A673 (cell line): ENCODE data around the gene TMEM158. TPM values are rescaled to one million over a fixed set of nuclear protein-coding genes. Genes with fewer than 3 reads are reported as not detected.

Experiments
- BruUV-seq: library from RNA; stranded (reverse); fragments of 400-500 nt; replicated peaks from 2 replicates; lab custom pipeline; 2021; lab: Mats Ljungman, UMichigan
- CTCF ChIA-PET: fragments of 300-600 bp; sonication (Branson Sonifier 250); formaldehyde crosslinking; loops from one replicate; lab custom pipeline; 2022; ENCODE audit warnings: antibody characterized with exemption; lab: Charles Lee
- POLR2A ChIA-PET: fragments of 300-600 bp; sonication (Branson Sonifier 250); formaldehyde crosslinking; loops from one replicate; lab custom pipeline; 2022; ENCODE audit warnings: antibody characterized with exemption; ENCODE audit not compliant: low non-redundant PET; lab: Charles Lee
- DNase-seq: peaks from one replicate; pipeline ENCODE4 v3.0.0-alpha.2; 2015; ENCODE audit warnings: low spot score
- H3K27ac ChIP-seq: fragments of 200-600 bp; sonication (generic); 2 replicates; pipeline ENCODE4 v1.5.1; 2016; ENCODE audit warnings: mixed run types, low read depth, mild to moderate bottlenecking, mixed read lengths, antibody characterized with exemption, low read length; ENCODE audit not compliant: poor library complexity, severe bottlenecking
- H3K27me3 ChIP-seq: fragments of 200-600 bp; sonication (generic); replicated peaks from 2 replicates; pipeline ENCODE4 v1.6.1; 2017; ENCODE audit warnings: mixed run types, low read depth, mild to moderate bottlenecking, mixed read lengths, antibody characterized with exemption, low read length; ENCODE audit not compliant: insufficient read depth, poor library complexity
- H3K36me3 ChIP-seq: fragments of 200-600 bp; sonication (generic); 2 replicates; pipeline ENCODE4 v1.6.1; 2016; ENCODE audit warnings: mixed run types, mild to moderate bottlenecking, mixed read lengths, antibody characterized with exemption, low read length; ENCODE audit not compliant: insufficient read depth, poor library complexity, severe bottlenecking
- H3K4me1 ChIP-seq: fragments of 200-600 bp; sonication (generic); 2 replicates; pipeline ENCODE4 v1.6.1; 2017; ENCODE audit warnings: mixed run types, mild to moderate bottlenecking, mixed read lengths, antibody characterized with exemption, low read length; ENCODE audit not compliant: insufficient read depth, poor library complexity, severe bottlenecking
- H3K4me3 ChIP-seq: fragments of 200-600 bp; sonication (generic); 2 replicates; pipeline ENCODE4 v1.5.1; 2016; ENCODE audit warnings: low read depth, mixed run types, mild to moderate bottlenecking, mixed read lengths, low read length; ENCODE audit not compliant: poor library complexity, severe bottlenecking
- H3K9me3 ChIP-seq: fragments of 200-600 bp; sonication (generic); 2 replicates; pipeline ENCODE4 v1.6.1; 2016; ENCODE audit warnings: mixed run types, low read depth, mild to moderate bottlenecking, mixed read lengths, antibody characterized with exemption, low read length; ENCODE audit not compliant: poor library complexity, severe bottlenecking
- CTCF ChIP-seq: fragments of 300-800, 200-600 bp; sonication (generic); conservative IDR thresholded peaks from 2 replicates; pipeline ENCODE4 v1.5.1; 2017; ENCODE audit warnings: low read depth, mild to moderate bottlenecking, antibody characterized with exemption, low read length, moderate library complexity, mixed read lengths
- EZH2 ChIP-seq: fragments of 200-600 bp; sonication (generic); IDR thresholded peaks from 2 replicates; pipeline ENCODE4 v1.6.1; 2017; ENCODE audit warnings: borderline replicate concordance, low read depth, mild to moderate bottlenecking, mixed read lengths, antibody characterized with exemption, low read length; ENCODE audit not compliant: poor library complexity, severe bottlenecking
- intact Hi-C: fragments of 100-400 bp; cut with micrococcal nuclease; formaldehyde crosslinking; loops from one replicate; pipeline ENCODE4 v1.10.0; 2022; ENCODE audit not compliant: unreplicated experiment
- total RNA-seq: library from RNA; stranded (reverse); gene quantifications from 2 replicates; pipeline ENCODE4 v1.2.3, GENCODE V29; 2021

Gene TMEM158
- total RNA-seq, 1 experiment from 2014 or later: 6.1 TPM

DNA sequence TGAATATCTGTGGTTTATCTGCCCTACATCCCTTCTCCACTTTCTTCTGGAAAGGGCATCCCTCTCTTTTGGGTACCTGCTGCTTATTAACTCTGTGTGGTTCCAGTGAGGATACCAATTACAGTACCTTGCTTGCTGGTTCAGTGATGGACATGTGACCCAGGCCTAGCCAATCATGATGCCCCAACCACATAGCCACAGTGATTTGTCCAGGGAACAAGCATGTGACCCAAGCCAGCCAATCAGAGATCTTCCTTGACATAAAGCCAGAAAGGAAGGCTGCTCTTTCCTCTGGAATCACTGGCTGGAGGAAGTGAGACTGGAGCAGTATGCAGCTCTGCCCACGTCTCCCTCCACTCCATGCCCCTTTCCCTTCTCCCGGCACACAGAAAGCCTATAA lies 10.9 kb upstream of the TMEM158 start:
- TF ChIP-seq EZH2 (no peak), CTCF (no peak)
- ChIA-PET POLR2A (no interaction called here), CTCF (no interaction called here)
- no peaks in the 10 kb centered on the region for H3K9me3 ChIP-seq
- H3K36me3 ChIP-seq: no peaks in the 10 kb centered on the region
- BruUV-seq: no TSS peak
- no peaks in the 10 kb centered on the region for H3K27me3 ChIP-seq
- no peak for DNase-seq
- intact Hi-C loops: no loop called here
- no peak overlapping the region for H3K27ac ChIP-seq
- no peaks in the 10 kb centered on the region for H3K4me1 ChIP-seq
- H3K4me3 ChIP-seq: no peak overlapping the region

GRCh38 chr3:45235409-45235808 lies 9.3 kb upstream of the TMEM158 start:
- BruUV-seq: no TSS peak
- intact Hi-C loops: no loop called here
- H3K36me3 ChIP-seq: no peaks in the 10 kb centered on the region
- H3K27me3 ChIP-seq: no peaks in the 10 kb centered on the region
- H3K27ac ChIP-seq: no peak overlapping the region
- H3K4me1 ChIP-seq: no peaks in the 10 kb centered on the region
- no peak overlapping the region for H3K4me3 ChIP-seq
- ChIA-PET CTCF (no interaction called here), POLR2A (no interaction called here)
- H3K9me3 ChIP-seq: no peaks in the 10 kb centered on the region
- no peak for DNase-seq
- no peak for TF ChIP-seq EZH2
- TF ChIP-seq CTCF: no peak

DNA sequence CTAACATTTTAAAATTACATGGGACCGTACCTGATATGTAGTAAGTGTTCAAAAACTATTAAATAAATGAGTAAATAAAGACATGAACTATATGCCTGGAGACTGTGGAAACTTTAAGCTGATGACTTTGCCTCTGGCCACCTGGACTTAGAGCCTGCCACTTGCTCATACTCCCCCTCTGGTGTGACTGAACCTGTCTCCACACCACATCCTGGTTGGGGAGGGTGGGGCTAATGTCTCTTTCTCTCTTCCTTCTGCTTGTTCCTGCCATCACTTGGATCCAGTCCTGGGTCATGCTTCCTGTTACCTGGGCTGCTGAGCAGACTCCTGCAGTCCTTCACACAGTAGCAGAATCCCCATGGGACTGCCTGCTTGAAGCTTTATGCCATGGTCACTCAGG lies 8.2 kb upstream of the TMEM158 start:
- TF ChIP-seq CTCF (no peak), EZH2 (no peak)
- H3K27me3 ChIP-seq: no peaks in the 10 kb centered on the region
- H3K4me3 ChIP-seq: no peak overlapping the region
- ChIA-PET POLR2A (no interaction called here), CTCF (no interaction called here)
- no peak overlapping the region for H3K27ac ChIP-seq
- no peaks in the 10 kb centered on the region for H3K36me3 ChIP-seq
- no peaks in the 10 kb centered on the region for H3K4me1 ChIP-seq
- intact Hi-C loops: no loop called here
- no peak for DNase-seq
- BruUV-seq: no TSS peak
- no peaks in the 10 kb centered on the region for H3K9me3 ChIP-seq
